HEK293 (cell line): ENCODE measurements around the gene USP16.

Experiments used
- CTCF ChIA-PET: fragments of 350-600 bp; formaldehyde crosslinking; extraction: SDS; loops from one replicate; lab custom pipeline; 2021; ENCODE audit warnings: antibody characterized with exemption; lab: Yijun Ruan, JAX
- POLR2A ChIA-PET: fragments of 300-600 bp; formaldehyde crosslinking; extraction: SDS; loops from one replicate; lab custom pipeline; 2020; ENCODE audit warnings: antibody characterized with exemption, inconsistent platforms; lab: Yijun Ruan, JAX
- H3K27ac ChIP-seq: fragments of 200-500 bp; sonication (Bioruptor generic); 2 replicates; pipeline ENCODE4 v1.5.1; 2014; ENCODE audit warnings: low read depth, low read length, control low read depth, inconsistent platforms; ENCODE audit errors: extremely low read depth
- H3K36me3 ChIP-seq, 2 experiments: fragments of 200-500 bp in 1 of 2; sonication (Bioruptor generic) in 1 of 2; 1 replicate in 1 of 2; 2 replicates in 1 of 2; pipeline ENCODE4 v1.5.1; 2014 to 2017; ENCODE audit warnings: inconsistent platforms in 2 of 2, low read length in 2 of 2; ENCODE audit not compliant: control insufficient read depth in 2 of 2, insufficient read depth in 1 of 2
- H3K4me1 ChIP-seq: fragments of 200-500 bp; sonication (Bioruptor generic); 2 replicates; pipeline ENCODE4 v1.5.1; 2014; ENCODE audit warnings: mild to moderate bottlenecking, low read length, inconsistent platforms; ENCODE audit not compliant: control insufficient read depth, insufficient read depth
- H3K4me3 ChIP-seq: 2 replicates; pipeline ENCODE4 v1.5.1; 2011; ENCODE audit warnings: low read depth, mild to moderate bottlenecking, control low read depth, low read length, moderate library complexity
- H3K9me3 ChIP-seq: fragments of 200-500 bp; sonication (Bioruptor generic); 2 replicates; pipeline ENCODE4 v1.5.1; 2014; ENCODE audit warnings: low read depth, low read length, inconsistent platforms; ENCODE audit not compliant: control insufficient read depth, insufficient read depth
- GLIS2 ChIP-seq: fragments of 450-650 bp; formaldehyde crosslinking; IDR thresholded peaks from 2 replicates; pipeline ENCODE4 v1.5.1; 2016; ENCODE audit warnings: missing biosample characterization, missing genetic modification characterization
- SALL2 ChIP-seq: fragments of 450-650 bp; formaldehyde crosslinking; IDR thresholded peaks from 2 replicates; pipeline ENCODE4 v1.5.0; 2017; ENCODE audit warnings: missing biosample characterization, mild to moderate bottlenecking, missing genetic modification characterization, borderline replicate concordance
- ZBTB20 ChIP-seq: fragments of 450-650 bp; formaldehyde crosslinking; IDR thresholded peaks from 2 replicates; pipeline ENCODE4 v1.5.1; 2016; ENCODE audit warnings: missing biosample characterization, missing genetic modification characterization
- ZNF140 ChIP-seq: fragments of 450-650 bp; formaldehyde crosslinking; IDR thresholded peaks from 2 replicates; pipeline ENCODE4 v1.5.1; 2016; ENCODE audit warnings: missing biosample characterization, missing genetic modification characterization
- ZNF155 ChIP-seq: fragments of 450-650 bp; formaldehyde crosslinking; IDR thresholded peaks from 2 replicates; pipeline ENCODE4 v1.5.1; 2016; ENCODE audit warnings: missing biosample characterization, missing genetic modification characterization
- ZNF211 ChIP-seq: fragments of 450-650 bp; formaldehyde crosslinking; IDR thresholded peaks from 2 replicates; pipeline ENCODE4 v1.5.1; 2016; ENCODE audit warnings: low read depth, missing biosample characterization, missing genetic modification characterization
- ZNF23 ChIP-seq: fragments of 450-650 bp; formaldehyde crosslinking; IDR thresholded peaks from 2 replicates; pipeline ENCODE4 v1.5.1; 2016; ENCODE audit warnings: missing biosample characterization, missing genetic modification characterization, borderline replicate concordance
- ZNF423 ChIP-seq: fragments of 450-650 bp; formaldehyde crosslinking; IDR thresholded peaks from 2 replicates; pipeline ENCODE4 v1.5.1; 2016; ENCODE audit warnings: missing biosample characterization, missing genetic modification characterization
- ZNF544 ChIP-seq: fragments of 450-650 bp; formaldehyde crosslinking; IDR thresholded peaks from 2 replicates; pipeline ENCODE4 v1.5.0; 2017; ENCODE audit warnings: missing biosample characterization, missing genetic modification characterization
- ZNF548 ChIP-seq: fragments of 450-650 bp; formaldehyde crosslinking; IDR thresholded peaks from 2 replicates; pipeline ENCODE4 v1.5.1; 2016; ENCODE audit warnings: missing biosample characterization, missing genetic modification characterization
- ZNF621 ChIP-seq: fragments of 450-650 bp; formaldehyde crosslinking; IDR thresholded peaks from 2 replicates; pipeline ENCODE4 v1.5.1; 2017; ENCODE audit warnings: missing biosample characterization, missing genetic modification characterization
- ZNF677 ChIP-seq: fragments of 450-650 bp; IDR thresholded peaks from 2 replicates; pipeline ENCODE4 v1.5.0; 2018; ENCODE audit warnings: missing biosample characterization, mild to moderate bottlenecking, missing genetic modification characterization, moderate library complexity
- ZNF707 ChIP-seq: fragments of 450-650 bp; formaldehyde crosslinking; IDR thresholded peaks from 2 replicates; pipeline ENCODE4 v1.5.1; 2016; ENCODE audit warnings: missing biosample characterization, missing genetic modification characterization
- TF ChIP-seq, protein P1 (sequence below): fragments of 450-650 bp; formaldehyde crosslinking; IDR thresholded peaks from 2 replicates; pipeline ENCODE4 v1.5.1; 2016; ENCODE audit warnings: missing biosample characterization, missing genetic modification characterization, borderline replicate concordance
- TF ChIP-seq, protein P2 (sequence below): fragments of 450-650 bp; formaldehyde crosslinking; IDR thresholded peaks from 2 replicates; pipeline ENCODE4 v1.5.1; 2016; ENCODE audit warnings: missing biosample characterization, missing genetic modification characterization
- TF ChIP-seq, protein P3 (sequence below): fragments of 450-650 bp; formaldehyde crosslinking; IDR thresholded peaks from 2 replicates; pipeline ENCODE4 v1.5.1; 2016; ENCODE audit warnings: missing biosample characterization, missing genetic modification characterization, borderline replicate concordance
- TF ChIP-seq, protein P4 (sequence below): fragments of 450-650 bp; formaldehyde crosslinking; IDR thresholded peaks from 2 replicates; pipeline ENCODE4 v1.5.1; 2016; ENCODE audit warnings: missing biosample characterization, missing genetic modification characterization
- TF ChIP-seq, protein P5 (sequence below): fragments of 450-650 bp; formaldehyde crosslinking; IDR thresholded peaks from 2 replicates; pipeline ENCODE4 v1.5.1; 2016; ENCODE audit warnings: missing biosample characterization, missing genetic modification characterization, low read depth
- TF ChIP-seq, protein P6 (sequence below): fragments of 450-650 bp; formaldehyde crosslinking; IDR thresholded peaks from 2 replicates; pipeline ENCODE4 v1.5.1; 2016; ENCODE audit warnings: missing biosample characterization, missing genetic modification characterization

USP16 gene

DNA sequence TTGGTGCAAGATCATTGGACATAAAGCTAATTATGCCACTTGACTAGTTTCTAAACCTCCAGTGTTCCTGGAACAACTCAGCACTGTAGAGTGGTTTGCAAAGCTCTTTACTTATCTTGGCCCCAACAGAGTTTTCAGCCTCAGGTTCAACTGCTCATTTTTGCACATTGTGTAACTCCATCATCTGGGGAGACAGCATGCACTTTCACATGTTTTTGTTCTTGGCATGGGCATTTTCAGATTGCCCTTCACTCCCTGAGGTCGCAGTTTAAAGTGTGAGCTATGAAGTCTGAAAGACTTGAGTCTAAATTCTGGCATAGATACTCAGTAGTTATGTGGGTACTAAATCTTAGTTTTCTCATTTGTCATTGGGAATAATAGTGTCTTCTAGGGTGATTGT is 5.1 kb downstream of the USP16 start:
- Histone ChIP-seq H3K27ac (no peak overlapping the region), H3K36me3 (peaks cover 51 to 61% of the 10 kb centered on the region in 2 experiments), H3K4me1 (peaks cover 5% of the 10 kb centered on the region; the same call in 1 of the 2 replicates), H3K4me3 (no peak overlapping the region), H3K9me3 (no peaks in the 10 kb centered on the region)
- POLR2A ChIA-PET = interaction anchor here (1.7 kb wide), 1 partner anchor 10 kb away, joined by 5 read pairs; the partner anchor contains the start of gene RWDD2B
- TF ChIP-seq, protein P1, sequence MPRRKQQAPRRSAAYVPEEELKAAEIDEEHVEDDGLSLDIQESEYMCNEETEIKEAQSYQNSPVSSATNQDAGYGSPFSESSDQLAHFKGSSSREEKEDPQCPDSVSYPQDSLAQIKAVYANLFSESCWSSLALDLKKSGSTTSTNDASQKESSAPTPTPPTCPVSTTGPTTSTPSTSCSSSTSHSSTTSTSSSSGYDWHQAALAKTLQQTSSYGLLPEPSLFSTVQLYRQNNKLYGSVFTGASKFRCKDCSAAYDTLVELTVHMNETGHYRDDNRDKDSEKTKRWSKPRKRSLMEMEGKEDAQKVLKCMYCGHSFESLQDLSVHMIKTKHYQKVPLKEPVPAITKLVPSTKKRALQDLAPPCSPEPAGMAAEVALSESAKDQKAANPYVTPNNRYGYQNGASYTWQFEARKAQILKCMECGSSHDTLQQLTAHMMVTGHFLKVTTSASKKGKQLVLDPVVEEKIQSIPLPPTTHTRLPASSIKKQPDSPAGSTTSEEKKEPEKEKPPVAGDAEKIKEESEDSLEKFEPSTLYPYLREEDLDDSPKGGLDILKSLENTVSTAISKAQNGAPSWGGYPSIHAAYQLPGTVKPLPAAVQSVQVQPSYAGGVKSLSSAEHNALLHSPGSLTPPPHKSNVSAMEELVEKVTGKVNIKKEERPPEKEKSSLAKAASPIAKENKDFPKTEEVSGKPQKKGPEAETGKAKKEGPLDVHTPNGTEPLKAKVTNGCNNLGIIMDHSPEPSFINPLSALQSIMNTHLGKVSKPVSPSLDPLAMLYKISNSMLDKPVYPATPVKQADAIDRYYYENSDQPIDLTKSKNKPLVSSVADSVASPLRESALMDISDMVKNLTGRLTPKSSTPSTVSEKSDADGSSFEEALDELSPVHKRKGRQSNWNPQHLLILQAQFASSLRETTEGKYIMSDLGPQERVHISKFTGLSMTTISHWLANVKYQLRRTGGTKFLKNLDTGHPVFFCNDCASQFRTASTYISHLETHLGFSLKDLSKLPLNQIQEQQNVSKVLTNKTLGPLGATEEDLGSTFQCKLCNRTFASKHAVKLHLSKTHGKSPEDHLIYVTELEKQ (tag by site-specific recombination) = no peak
- TF ChIP-seq, protein P2, sequence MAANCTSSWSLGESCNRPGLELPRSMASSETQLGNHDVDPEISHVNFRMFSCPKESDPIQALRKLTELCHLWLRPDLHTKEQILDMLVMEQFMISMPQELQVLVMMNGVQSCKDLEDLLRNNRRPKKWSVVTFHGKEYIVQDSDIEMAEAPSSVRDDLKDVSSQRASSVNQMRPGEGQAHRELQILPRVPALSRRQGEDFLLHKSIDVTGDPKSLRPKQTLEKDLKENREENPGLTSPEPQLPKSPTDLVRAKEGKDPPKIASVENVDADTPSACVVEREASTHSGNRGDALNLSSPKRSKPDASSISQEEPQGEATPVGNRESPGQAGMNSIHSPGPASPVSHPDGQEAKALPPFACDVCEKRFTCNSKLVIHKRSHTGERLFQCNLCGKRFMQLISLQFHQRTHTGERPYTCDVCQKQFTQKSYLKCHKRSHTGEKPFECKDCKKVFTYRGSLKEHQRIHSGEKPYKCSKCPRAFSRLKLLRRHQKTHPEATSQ (tag by site-specific recombination) = no peak
- CTCF ChIA-PET = interaction anchor here (0.9 to 1.1 kb wide), 2 partner anchors 10 to 20 kb away, joined by 3 to 7 read pairs; no protein-coding TSS in a partner anchor

DNA sequence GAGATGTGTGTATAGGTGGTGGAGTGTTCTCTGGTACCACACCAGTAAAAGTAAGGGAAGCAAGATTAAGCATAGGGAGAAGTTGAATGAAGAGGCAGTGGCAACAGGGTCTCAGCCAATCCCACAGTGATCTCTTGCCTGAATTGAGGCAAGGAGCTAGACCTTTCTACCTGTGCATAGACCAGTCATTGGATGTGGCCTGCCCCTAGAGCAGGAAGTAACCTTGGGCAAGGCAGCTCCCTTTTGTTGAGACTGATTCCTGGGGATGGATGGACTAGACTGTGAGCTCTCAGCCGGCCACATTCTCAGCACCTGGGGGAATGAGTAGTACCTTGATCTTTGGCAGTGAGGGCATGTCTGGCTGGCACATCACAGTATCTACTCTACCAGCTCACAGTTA is 6.4 kb downstream of the USP16 start:
- POLR2A ChIA-PET = no interaction called here
- CTCF ChIA-PET = no interaction called here

DNA sequence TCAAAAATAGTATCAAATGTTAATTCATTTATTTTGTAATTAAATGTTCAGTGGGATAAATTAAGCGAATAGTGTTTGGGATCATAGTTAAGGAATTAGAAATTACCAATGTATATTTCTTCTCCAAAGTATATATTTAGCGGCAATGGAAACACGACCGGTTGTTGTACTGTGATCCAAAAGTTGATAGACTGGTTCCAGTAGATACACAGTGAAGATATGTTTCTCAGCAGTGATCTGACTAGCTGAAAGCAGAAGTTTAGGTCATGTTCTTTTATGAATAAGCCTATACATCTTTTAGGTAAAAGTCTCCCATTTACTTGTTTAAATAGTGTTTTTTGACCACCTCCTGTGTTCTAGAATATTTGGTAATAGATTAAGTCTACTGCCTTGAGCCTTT is 8.8 kb downstream of the USP16 start:
- no peak overlapping the region for H3K4me3 ChIP-seq
- no peak overlapping the region for H3K27ac ChIP-seq
- H3K36me3 ChIP-seq = peaks cover 81 to 96% of the 10 kb centered on the region in 2 experiments
- H3K9me3 ChIP-seq = no peaks in the 10 kb centered on the region
- ChIA-PET CTCF (no interaction called here), POLR2A (interaction anchor here (1.1 kb wide), 1 partner anchor 31 kb away, joined by 3 read pairs; no protein-coding TSS in a partner anchor)
- no peaks in the 10 kb centered on the region for H3K4me1 ChIP-seq
- no peak for TF ChIP-seq SALL2 (tag by site-specific recombination)
- TF ChIP-seq, protein P3, sequence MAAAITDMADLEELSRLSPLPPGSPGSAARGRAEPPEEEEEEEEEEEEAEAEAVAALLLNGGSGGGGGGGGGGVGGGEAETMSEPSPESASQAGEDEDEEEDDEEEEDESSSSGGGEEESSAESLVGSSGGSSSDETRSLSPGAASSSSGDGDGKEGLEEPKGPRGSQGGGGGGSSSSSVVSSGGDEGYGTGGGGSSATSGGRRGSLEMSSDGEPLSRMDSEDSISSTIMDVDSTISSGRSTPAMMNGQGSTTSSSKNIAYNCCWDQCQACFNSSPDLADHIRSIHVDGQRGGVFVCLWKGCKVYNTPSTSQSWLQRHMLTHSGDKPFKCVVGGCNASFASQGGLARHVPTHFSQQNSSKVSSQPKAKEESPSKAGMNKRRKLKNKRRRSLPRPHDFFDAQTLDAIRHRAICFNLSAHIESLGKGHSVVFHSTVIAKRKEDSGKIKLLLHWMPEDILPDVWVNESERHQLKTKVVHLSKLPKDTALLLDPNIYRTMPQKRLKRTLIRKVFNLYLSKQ = no peak
- TF ChIP-seq, protein P4, sequence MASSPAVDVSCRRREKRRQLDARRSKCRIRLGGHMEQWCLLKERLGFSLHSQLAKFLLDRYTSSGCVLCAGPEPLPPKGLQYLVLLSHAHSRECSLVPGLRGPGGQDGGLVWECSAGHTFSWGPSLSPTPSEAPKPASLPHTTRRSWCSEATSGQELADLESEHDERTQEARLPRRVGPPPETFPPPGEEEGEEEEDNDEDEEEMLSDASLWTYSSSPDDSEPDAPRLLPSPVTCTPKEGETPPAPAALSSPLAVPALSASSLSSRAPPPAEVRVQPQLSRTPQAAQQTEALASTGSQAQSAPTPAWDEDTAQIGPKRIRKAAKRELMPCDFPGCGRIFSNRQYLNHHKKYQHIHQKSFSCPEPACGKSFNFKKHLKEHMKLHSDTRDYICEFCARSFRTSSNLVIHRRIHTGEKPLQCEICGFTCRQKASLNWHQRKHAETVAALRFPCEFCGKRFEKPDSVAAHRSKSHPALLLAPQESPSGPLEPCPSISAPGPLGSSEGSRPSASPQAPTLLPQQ (tag by site-specific recombination) = no peak
- TF ChIP-seq ZNF211 (tag by site-specific recombination) = no peak
- TF ChIP-seq ZNF677 (tag by site-specific recombination) = no peak
- TF ChIP-seq ZNF140 (tag by site-specific recombination) = no peak
- no peak for TF ChIP-seq ZNF621 (tag by site-specific recombination)
- TF ChIP-seq, protein P5, sequence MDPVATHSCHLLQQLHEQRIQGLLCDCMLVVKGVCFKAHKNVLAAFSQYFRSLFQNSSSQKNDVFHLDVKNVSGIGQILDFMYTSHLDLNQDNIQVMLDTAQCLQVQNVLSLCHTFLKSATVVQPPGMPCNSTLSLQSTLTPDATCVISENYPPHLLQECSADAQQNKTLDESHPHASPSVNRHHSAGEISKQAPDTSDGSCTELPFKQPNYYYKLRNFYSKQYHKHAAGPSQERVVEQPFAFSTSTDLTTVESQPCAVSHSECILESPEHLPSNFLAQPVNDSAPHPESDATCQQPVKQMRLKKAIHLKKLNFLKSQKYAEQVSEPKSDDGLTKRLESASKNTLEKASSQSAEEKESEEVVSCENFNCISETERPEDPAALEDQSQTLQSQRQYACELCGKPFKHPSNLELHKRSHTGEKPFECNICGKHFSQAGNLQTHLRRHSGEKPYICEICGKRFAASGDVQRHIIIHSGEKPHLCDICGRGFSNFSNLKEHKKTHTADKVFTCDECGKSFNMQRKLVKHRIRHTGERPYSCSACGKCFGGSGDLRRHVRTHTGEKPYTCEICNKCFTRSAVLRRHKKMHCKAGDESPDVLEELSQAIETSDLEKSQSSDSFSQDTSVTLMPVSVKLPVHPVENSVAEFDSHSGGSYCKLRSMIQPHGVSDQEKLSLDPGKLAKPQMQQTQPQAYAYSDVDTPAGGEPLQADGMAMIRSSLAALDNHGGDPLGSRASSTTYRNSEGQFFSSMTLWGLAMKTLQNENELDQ (tag by site-specific recombination) = no peak
- no peak for TF ChIP-seq ZNF155
- TF ChIP-seq ZNF548 (tag by site-specific recombination) = no peak
- TF ChIP-seq ZNF544 = no peak
- no peak for TF ChIP-seq ZBTB20
- no peak for TF ChIP-seq ZNF423 (tag by site-specific recombination)
- TF ChIP-seq, protein P6, sequence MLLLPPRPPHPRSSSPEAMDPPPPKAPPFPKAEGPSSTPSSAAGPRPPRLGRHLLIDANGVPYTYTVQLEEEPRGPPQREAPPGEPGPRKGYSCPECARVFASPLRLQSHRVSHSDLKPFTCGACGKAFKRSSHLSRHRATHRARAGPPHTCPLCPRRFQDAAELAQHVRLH (tag by site-specific recombination) = no peak
- no peak for TF ChIP-seq ZNF23 (tag by site-specific recombination)
- TF ChIP-seq ZNF707 (tag by site-specific recombination) = no peak

More for the DNA sequence above, 6.4 kb downstream of the USP16 start:
- H3K4me3 ChIP-seq = no peak overlapping the region
- TF ChIP-seq GLIS2 (tag by site-specific recombination) = no peak
- H3K36me3 ChIP-seq = peaks cover 65 to 74% of the 10 kb centered on the region in 2 experiments
- no peak overlapping the region for H3K27ac ChIP-seq
- H3K9me3 ChIP-seq = no peaks in the 10 kb centered on the region
- peaks cover 2% of the 10 kb centered on the region; the same call in 1 of the 2 replicates for H3K4me1 ChIP-seq
